Right atrium auricular region (tissue), 2 donors: ENCODE results near the gene TMEM185B. TPM values are rescaled to one million over a fixed set of nuclear protein-coding genes. Genes with fewer than 3 reads are reported as not detected.

Experiments used
- DNase-seq: peaks from one replicate; pipeline ENCODE4 v3.0.0-alpha.2; 2019; ENCODE audit warnings: low spot score
- H3K27ac ChIP-seq, 2 donors: fragments of 200-600 bp; sonication (generic); 1 replicate in 1 of 2; 2 replicates in 1 of 2; pipeline ENCODE4 v1.5.1; 2016 to 2019
- H3K27me3 ChIP-seq, 2 donors: fragments of 200-600 bp; sonication (generic); one replicate each; pipeline versions ENCODE4 v1.5.1 to v1.6.0; 2017 to 2019
- H3K36me3 ChIP-seq: fragments of 200-600 bp; sonication (generic); one replicate; pipeline ENCODE4 v1.5.1; 2016
- H3K4me1 ChIP-seq, 2 donors: fragments of 200-600 bp; sonication (generic); one replicate each; pipeline versions ENCODE4 v1.5.1 to v1.6.0; 2017 to 2019
- H3K4me3 ChIP-seq, 2 donors: fragments of 200-600 bp; sonication (generic); 1 replicate in 1 of 2; 2 replicates in 1 of 2; pipeline ENCODE4 v1.5.1; 2017 to 2019; ENCODE audit warnings: mild to moderate bottlenecking in 1 of 2, moderate library complexity in 1 of 2
- H3K9me3 ChIP-seq, 2 donors: fragments of 200-600 bp; sonication (generic); one replicate each; pipeline ENCODE4 v1.5.1; 2019
- CTCF ChIP-seq, 2 donors: fragments of 200-600 bp; sonication (generic); IDR thresholded peaks; one replicate each; pipeline ENCODE4 v1.5.1; 2019; ENCODE audit warnings: antibody characterized with exemption in 2 of 2
- total RNA-seq, 2 donors: library from RNA; depleted of rRNA; stranded (reverse); fragments of >200 nt; gene quantifications; one replicate each; pipeline ENCODE4 v1.1.0, GENCODE V29; 2016

The TMEM185B gene
- total RNA-seq, 2 donors from 2014 or later: 31.8 to 33.2 TPM

DNA sequence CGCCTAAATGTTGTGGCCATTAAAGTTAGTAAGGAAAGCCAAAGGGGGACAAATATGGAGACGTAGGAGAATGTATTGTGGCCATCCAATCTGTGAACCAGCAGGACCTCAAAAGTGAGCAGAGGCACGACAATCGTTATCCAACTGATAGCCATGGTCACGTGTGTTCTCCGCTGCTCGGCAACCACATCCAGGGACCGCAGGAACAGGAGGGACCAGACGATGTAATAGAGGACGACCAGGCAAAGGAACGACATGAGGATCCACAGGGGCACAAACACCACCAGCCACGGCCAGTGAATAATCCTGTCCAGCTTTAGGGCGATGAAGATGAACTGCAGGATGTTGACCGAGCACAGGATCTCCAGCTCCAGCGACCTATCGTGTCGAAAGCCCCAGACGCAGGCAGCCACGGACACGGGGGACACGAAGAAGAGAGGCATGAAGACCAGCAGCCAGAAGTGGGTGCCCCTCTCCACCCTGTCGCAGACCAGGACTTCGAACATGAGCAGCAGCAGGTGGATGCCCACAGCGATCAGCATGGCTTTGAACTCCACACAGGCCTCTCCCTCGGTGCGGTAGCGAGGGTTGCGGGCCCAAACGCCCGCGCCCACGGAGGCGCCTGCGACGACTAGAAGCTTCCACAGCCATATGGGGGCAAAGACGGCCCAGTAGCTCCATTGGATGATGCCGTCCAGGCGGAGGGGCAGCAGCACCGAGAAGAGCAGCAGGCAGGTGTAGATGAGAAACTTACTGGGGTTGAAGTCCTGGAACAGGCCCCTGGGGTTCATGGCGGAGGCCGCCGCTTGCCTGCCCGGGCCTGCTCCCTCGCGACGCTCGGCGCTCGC, 790 bp downstream of the TMEM185B start:
- H3K4me1 ChIP-seq: peaks cover 0 to 32% of the 10 kb centered on the region in 2 donors
- TF ChIP-seq CTCF (IDR thresholded peaks at IDR 0.05): no peak
- H3K4me3 ChIP-seq: peak overlapping the region; percentile 63 to 70
- DNase-seq: no peak
- peak overlapping the region; percentile 89 to 90 for H3K27ac ChIP-seq
- no peaks in the 10 kb centered on the region for H3K36me3 ChIP-seq
- H3K27me3 ChIP-seq: no peaks in the 10 kb centered on the region
- H3K9me3 ChIP-seq: peaks cover 0 to 5% of the 10 kb centered on the region in 2 donors

DNA sequence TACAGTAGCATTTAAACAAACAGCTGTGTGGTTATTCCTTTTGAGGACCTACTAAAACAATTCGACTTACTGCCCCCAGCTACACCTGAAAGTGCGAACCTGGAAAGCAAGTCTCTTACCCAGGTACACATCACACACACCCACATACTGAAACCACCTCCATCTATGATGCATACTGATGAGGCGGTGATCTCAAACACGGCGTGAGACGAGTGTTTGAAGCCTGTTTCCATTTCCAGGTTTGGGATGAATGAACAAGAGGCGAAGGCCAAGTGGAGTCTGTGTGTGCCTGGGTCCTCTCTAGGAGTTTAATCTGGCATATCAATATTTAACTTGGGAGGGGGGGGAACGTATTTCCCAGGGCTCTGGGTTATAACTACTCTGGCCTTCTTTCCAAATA, 1.6 kb downstream of the TMEM185B start:
- Histone ChIP-seq H3K36me3 (no peaks in the 10 kb centered on the region), H3K27ac (no peak overlapping the region), H3K4me1 (peaks cover 0 to 32% of the 10 kb centered on the region in 2 donors), H3K27me3 (no peaks in the 10 kb centered on the region), H3K9me3 (peaks cover 0 to 5% of the 10 kb centered on the region in 2 donors), H3K4me3 (no peak overlapping the region)
- TF ChIP-seq CTCF (IDR thresholded peaks at IDR 0.05): no peak
- peak; percentile 42 for DNase-seq

DNA sequence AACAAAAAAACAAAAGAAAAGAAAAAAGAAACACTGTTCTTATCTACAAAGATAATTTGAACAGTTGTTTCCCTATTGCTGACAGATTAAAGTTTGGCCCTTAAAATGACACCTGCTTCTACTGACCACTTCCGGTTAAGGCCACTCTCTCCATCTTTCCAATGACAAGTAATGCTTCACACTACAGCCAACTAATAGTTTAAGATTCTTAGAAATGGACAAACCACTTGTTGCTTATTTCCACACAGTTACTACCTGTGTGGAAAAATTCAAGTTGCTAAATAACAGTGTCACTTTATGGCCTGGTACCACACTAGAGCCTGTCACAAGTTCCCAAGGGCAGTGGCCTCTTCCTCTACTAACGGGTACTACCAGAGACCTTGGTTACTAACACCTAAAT, 2.4 kb downstream of the TMEM185B start:
- no peak overlapping the region for H3K4me3 ChIP-seq
- H3K36me3 ChIP-seq: no peaks in the 10 kb centered on the region
- H3K27ac ChIP-seq: no peak overlapping the region
- TF ChIP-seq CTCF (IDR thresholded peaks at IDR 0.05): no peak
- peaks cover 0 to 5% of the 10 kb centered on the region in 2 donors for H3K9me3 ChIP-seq
- DNase-seq: peak; percentile 47
- peaks cover 0 to 32% of the 10 kb centered on the region in 2 donors for H3K4me1 ChIP-seq
- no peaks in the 10 kb centered on the region for H3K27me3 ChIP-seq

GRCh38 chr2:120219766-120220165, 3.4 kb downstream of the TMEM185B start:
- no peak overlapping the region for H3K27ac ChIP-seq
- TF ChIP-seq CTCF (IDR thresholded peaks at IDR 0.05): no peak
- peaks cover 0 to 32% of the 10 kb centered on the region in 2 donors for H3K4me1 ChIP-seq
- DNase-seq: peak; percentile 38
- H3K36me3 ChIP-seq: no peaks in the 10 kb centered on the region
- H3K9me3 ChIP-seq: peaks cover 0 to 5% of the 10 kb centered on the region in 2 donors
- no peak overlapping the region for H3K4me3 ChIP-seq
- no peaks in the 10 kb centered on the region for H3K27me3 ChIP-seq

DNA sequence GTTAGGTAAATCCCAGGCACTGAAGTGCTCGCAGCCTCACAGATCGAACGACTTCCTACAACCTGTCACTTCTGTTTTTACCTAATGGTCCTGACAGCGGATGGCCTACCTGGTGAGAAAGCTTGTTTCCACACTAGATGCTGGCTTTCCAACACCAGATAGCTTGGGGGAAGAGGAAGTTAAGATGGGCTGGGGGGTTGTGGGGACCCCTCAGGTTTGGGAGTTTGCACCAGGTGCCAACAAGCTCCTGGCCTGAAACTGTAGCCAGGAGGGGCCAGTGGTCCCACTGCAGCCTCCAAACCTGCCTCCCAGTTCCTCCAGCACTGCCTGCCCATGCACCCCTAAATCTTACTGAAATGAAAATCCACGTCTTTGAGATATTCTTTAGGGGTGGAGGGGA, 3.9 kb downstream of the TMEM185B start:
- H3K36me3 ChIP-seq: no peaks in the 10 kb centered on the region
- DNase-seq: peak; percentile 47
- H3K9me3 ChIP-seq: peaks cover 0 to 5% of the 10 kb centered on the region in 2 donors
- TF ChIP-seq CTCF (IDR thresholded peaks at IDR 0.05): no peak
- H3K27ac ChIP-seq: no peak overlapping the region
- no peak overlapping the region for H3K4me3 ChIP-seq
- H3K4me1 ChIP-seq: peaks cover 0 to 31% of the 10 kb centered on the region in 2 donors
- no peaks in the 10 kb centered on the region for H3K27me3 ChIP-seq
